Trophoblast cell (in vitro differentiated cells and primary cell): Measurements from ENCODE around the gene SPATA24.

Experiments
- DNase-seq, 2 donors: peaks; one replicate each; pipeline ENCODE4 v3.0.0-alpha.2; 2016
- H2AFZ ChIP-seq: 2 replicates; pipeline ENCODE4 v1.6.1; 2013; ENCODE audit warnings: low read length, moderate library complexity, mild to moderate bottlenecking; ENCODE audit not compliant: insufficient read depth, poor library complexity
- H2AK5ac ChIP-seq: 2 replicates; pipeline ENCODE4 v1.6.1; 2013; ENCODE audit warnings: mild to moderate bottlenecking, low read length
- H2BK120ac ChIP-seq: 2 replicates; pipeline ENCODE4 v1.6.1; 2013; ENCODE audit warnings: low read length, mild to moderate bottlenecking, moderate library complexity; ENCODE audit not compliant: insufficient read depth, poor library complexity
- H2BK12ac ChIP-seq: 2 replicates; pipeline ENCODE4 v1.6.1; 2013; ENCODE audit warnings: mild to moderate bottlenecking, low read length, moderate library complexity
- H2BK5ac ChIP-seq: 2 replicates; pipeline ENCODE4 v1.6.1; 2013; ENCODE audit warnings: low read length, low read depth, moderate library complexity, mild to moderate bottlenecking; ENCODE audit not compliant: poor library complexity
- H3K14ac ChIP-seq: 2 replicates; pipeline ENCODE4 v1.6.1; 2013; ENCODE audit warnings: mild to moderate bottlenecking, low read length
- H3K18ac ChIP-seq: 2 replicates; pipeline ENCODE4 v1.6.1; 2013; ENCODE audit warnings: mild to moderate bottlenecking, low read length
- H3K23ac ChIP-seq: 2 replicates; pipeline ENCODE4 v1.6.1; 2013; ENCODE audit warnings: low read length
- H3K27ac ChIP-seq: 2 replicates; pipeline ENCODE4 v1.5.1; 2013; ENCODE audit warnings: low read depth, mild to moderate bottlenecking, inconsistent platforms, low read length, moderate library complexity
- H3K27me3 ChIP-seq: 2 replicates; pipeline ENCODE4 v1.6.1; 2013; ENCODE audit warnings: inconsistent platforms, mild to moderate bottlenecking, low read length, moderate library complexity; ENCODE audit not compliant: insufficient read depth
- H3K36me3 ChIP-seq, 2 experiments: 1 replicate in 1 of 2; 2 replicates in 1 of 2; pipeline ENCODE4 v1.6.1; 2013; ENCODE audit warnings: low read length in 2 of 2, mild to moderate bottlenecking in 2 of 2, moderate library complexity in 1 of 2; ENCODE audit not compliant: insufficient read depth in 2 of 2, control insufficient read depth in 1 of 2
- H3K4ac ChIP-seq: 2 replicates; pipeline ENCODE4 v1.6.1; 2013; ENCODE audit warnings: low read depth, mild to moderate bottlenecking, low read length, moderate library complexity
- H3K4me1 ChIP-seq, 2 experiments: 1 replicate in 1 of 2; 2 replicates in 1 of 2; pipeline ENCODE4 v1.6.1; 2013; ENCODE audit warnings: low read length in 2 of 2, mild to moderate bottlenecking in 2 of 2, moderate library complexity in 1 of 2; ENCODE audit not compliant: insufficient read depth in 2 of 2, control insufficient read depth in 1 of 2
- H3K4me2 ChIP-seq: 2 replicates; pipeline ENCODE4 v1.6.1; 2013; ENCODE audit warnings: inconsistent platforms, mild to moderate bottlenecking, low read length, moderate library complexity
- H3K4me3 ChIP-seq: 2 replicates; pipeline ENCODE4 v1.5.1; 2013; ENCODE audit warnings: mild to moderate bottlenecking, low read depth, low read length, inconsistent platforms
- H3K79me1 ChIP-seq: one replicate; pipeline ENCODE4 v1.6.1; 2013; ENCODE audit warnings: low read length
- H3K79me2 ChIP-seq: 2 replicates; pipeline ENCODE4 v1.6.1; 2013; ENCODE audit warnings: low read length, mild to moderate bottlenecking; ENCODE audit not compliant: control insufficient read depth, insufficient read depth, poor library complexity
- H3K9ac ChIP-seq: 2 replicates; pipeline ENCODE4 v1.6.1; 2013; ENCODE audit warnings: mild to moderate bottlenecking, low read length
- H3K9me3 ChIP-seq: 2 replicates; pipeline ENCODE4 v1.6.1; 2013; ENCODE audit warnings: low read depth, mild to moderate bottlenecking, control low read depth, inconsistent platforms, low read length; ENCODE audit not compliant: insufficient read depth
- H4K12ac ChIP-seq: 2 replicates; pipeline ENCODE4 v1.6.1; 2013; ENCODE audit warnings: low read depth, mild to moderate bottlenecking, low read length, moderate library complexity
- H4K8ac ChIP-seq: 2 replicates; pipeline ENCODE4 v1.6.1; 2013; ENCODE audit warnings: low read depth, mild to moderate bottlenecking, low read length, moderate library complexity
- H4K91ac ChIP-seq: one replicate; pipeline ENCODE4 v1.6.1; 2013; ENCODE audit warnings: low read depth, mild to moderate bottlenecking, low read length, moderate library complexity
- WGBS: extraction: QIAGEN DNeasy Blood & Tissue Kit; methylation state at CpG from one replicate; pipeline ENCODE4 v1.1.7; 2013; ENCODE audit warnings: missing lambda C conversion rate; ENCODE audit not compliant: insufficient read length, insufficient coverage; ENCODE audit errors: extremely low coverage; 5-methylcytosine and 5-hydroxymethylcytosine counted together

SPATA24 gene

DNA sequence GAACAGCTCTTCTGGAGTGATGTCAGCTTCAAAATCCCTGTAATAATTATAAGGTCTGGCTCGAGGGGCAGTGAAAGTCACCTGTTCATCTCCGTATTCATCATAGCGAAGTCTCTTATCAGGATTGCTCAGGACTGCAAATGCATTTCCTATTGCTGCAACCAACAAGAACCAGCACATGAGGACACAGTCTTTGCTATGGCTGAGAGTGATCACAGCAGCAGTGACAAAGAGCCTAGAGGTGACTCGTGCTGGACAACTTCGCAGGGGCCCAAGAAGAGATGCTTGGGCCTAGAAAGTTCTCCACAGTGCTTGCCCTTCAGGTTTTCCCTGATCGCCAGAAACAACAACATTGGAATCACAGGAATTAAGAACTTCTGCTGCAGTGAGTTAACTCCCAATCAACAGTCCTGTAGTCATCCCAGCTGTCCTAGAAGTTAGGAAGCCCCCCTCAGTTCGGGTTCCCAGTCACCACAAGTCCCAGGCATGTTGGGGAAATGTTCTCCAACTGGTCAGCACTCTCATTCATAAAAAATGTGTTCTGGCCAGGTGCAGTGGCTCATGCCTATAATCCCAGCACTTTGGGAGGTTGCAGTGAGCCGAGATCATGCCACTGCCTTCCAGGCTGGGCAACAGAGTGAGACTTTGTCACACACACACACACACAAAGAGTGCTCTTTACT, 22.5 kb upstream of the SPATA24 start:
- Histone ChIP-seq H4K8ac (no peak overlapping the region), H3K36me3 (peaks cover 2 to 6% of the 10 kb centered on the region in 2 experiments), H2BK120ac (no peak overlapping the region), H3K4ac (no peak overlapping the region), H3K9ac (no peak overlapping the region), H3K18ac (no peak overlapping the region), H3K27me3 (no peaks in the 10 kb centered on the region), H3K4me2 (no peak overlapping the region), H3K4me1 (peaks cover 3 to 5% of the 10 kb centered on the region in 2 experiments), H3K9me3 (no peaks in the 10 kb centered on the region), H4K12ac (no peak overlapping the region), H4K91ac (no peak overlapping the region), H2BK5ac (no peak overlapping the region), H3K27ac (no peak overlapping the region), H2BK12ac (no peak overlapping the region), H3K23ac (no peak overlapping the region), H3K4me3 (no peak overlapping the region), H2AK5ac (no peak overlapping the region), H2AFZ (no peak overlapping the region), H3K79me2 (no peaks in the 10 kb centered on the region), H3K14ac (no peak overlapping the region), H3K79me1 (no peaks in the 10 kb centered on the region)
- peak; percentile 33 to 53 for DNase-seq
- WGBS = no CpG with 5 or more reads among the region's 8 CpGs

DNA sequence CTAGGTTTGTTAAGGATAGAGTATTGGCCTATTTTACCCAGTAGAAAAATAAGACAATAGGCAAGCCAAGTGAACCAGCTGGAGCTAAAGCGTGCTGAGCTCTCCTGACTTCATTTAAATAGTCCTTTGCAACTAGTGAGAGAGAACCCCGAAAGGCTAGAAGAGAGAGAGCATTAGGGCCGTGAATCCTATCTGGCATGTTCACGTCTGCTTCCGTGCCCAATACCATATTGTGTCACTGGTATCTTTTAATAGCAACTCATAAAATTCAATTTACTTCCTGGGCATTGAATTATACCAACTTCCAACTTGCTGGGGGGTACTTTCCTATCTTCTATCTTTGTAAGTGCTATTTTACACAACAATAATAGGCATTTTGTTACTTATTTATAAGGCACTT, 21.6 kb upstream of the SPATA24 start:
- no CpG with 5 or more reads among the region's 5 CpGs for WGBS
- Histone ChIP-seq H3K14ac (no peak overlapping the region), H3K36me3 (peaks cover 2 to 6% of the 10 kb centered on the region in 2 experiments)

DNA sequence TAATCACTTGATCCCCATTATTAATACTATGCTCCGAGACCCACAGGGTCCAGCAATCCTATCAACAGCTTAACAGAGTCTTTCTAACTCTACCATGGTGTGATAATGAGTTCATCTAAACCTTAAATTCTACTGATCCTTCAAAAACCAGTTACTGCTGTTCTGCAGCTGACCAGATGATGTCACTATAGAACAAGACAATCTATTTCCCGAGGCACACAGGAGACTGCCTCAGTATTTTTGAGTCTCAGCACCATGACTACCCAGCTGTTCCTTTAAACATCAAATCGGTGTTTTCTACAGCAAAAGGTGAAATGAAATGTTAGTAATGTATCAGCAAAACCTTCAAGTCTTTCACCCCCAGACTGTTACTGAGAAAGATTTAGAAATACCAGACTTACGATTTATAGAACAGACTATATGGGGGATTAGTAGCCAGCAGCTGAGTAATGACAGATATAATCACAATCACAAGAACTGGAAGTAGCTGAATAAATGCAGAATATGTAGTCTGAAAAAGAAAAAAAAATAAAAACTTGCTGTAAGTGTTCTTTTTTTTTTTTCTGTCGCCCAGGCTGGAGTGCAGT, 18.5 kb upstream of the SPATA24 start:
- no peak overlapping the region for H3K18ac ChIP-seq
- H2AFZ ChIP-seq = no peak overlapping the region
- no peaks in the 10 kb centered on the region for H3K9me3 ChIP-seq
- no peak overlapping the region for H4K12ac ChIP-seq
- no CpG with 5 or more reads among the region's 5 CpGs for WGBS
- H2BK120ac ChIP-seq = no peak overlapping the region
- H4K91ac ChIP-seq = no peak overlapping the region
- peaks cover 3 to 5% of the 10 kb centered on the region in 2 experiments for H3K36me3 ChIP-seq
- H3K4me2 ChIP-seq = no peak overlapping the region
- H2BK5ac ChIP-seq = no peak overlapping the region
- peaks cover 3 to 5% of the 10 kb centered on the region in 2 experiments for H3K4me1 ChIP-seq
- no peak overlapping the region for H4K8ac ChIP-seq
- H2AK5ac ChIP-seq = no peak overlapping the region
- no peak overlapping the region for H2BK12ac ChIP-seq
- no peak overlapping the region for H3K4me3 ChIP-seq
- no peak overlapping the region for H3K9ac ChIP-seq
- no peak overlapping the region for H3K23ac ChIP-seq
- DNase-seq = peak; percentile 56 to 87
- H3K14ac ChIP-seq = no peak overlapping the region
- H3K4ac ChIP-seq = no peak overlapping the region
- H3K79me1 ChIP-seq = no peaks in the 10 kb centered on the region
- no peaks in the 10 kb centered on the region for H3K27me3 ChIP-seq
- no peak overlapping the region for H3K27ac ChIP-seq
- H3K79me2 ChIP-seq = no peaks in the 10 kb centered on the region

More for the DNA sequence above, 21.6 kb upstream of the SPATA24 start:
- Histone ChIP-seq H3K27ac (no peak overlapping the region), H3K4me2 (no peak overlapping the region), H3K9me3 (no peaks in the 10 kb centered on the region), H3K4ac (no peak overlapping the region), H2AK5ac (no peak overlapping the region), H2BK120ac (no peak overlapping the region), H2BK12ac (no peak overlapping the region), H3K4me3 (no peak overlapping the region), H3K27me3 (no peaks in the 10 kb centered on the region), H4K91ac (no peak overlapping the region), H3K79me1 (no peaks in the 10 kb centered on the region), H4K12ac (no peak overlapping the region), H2BK5ac (no peak overlapping the region), H3K79me2 (no peaks in the 10 kb centered on the region), H3K4me1 (peaks cover 3 to 5% of the 10 kb centered on the region in 2 experiments), H3K18ac (no peak overlapping the region), H3K9ac (no peak overlapping the region), H2AFZ (no peak overlapping the region), H4K8ac (no peak overlapping the region), H3K23ac (no peak overlapping the region)
- DNase-seq = no peak

DNA sequence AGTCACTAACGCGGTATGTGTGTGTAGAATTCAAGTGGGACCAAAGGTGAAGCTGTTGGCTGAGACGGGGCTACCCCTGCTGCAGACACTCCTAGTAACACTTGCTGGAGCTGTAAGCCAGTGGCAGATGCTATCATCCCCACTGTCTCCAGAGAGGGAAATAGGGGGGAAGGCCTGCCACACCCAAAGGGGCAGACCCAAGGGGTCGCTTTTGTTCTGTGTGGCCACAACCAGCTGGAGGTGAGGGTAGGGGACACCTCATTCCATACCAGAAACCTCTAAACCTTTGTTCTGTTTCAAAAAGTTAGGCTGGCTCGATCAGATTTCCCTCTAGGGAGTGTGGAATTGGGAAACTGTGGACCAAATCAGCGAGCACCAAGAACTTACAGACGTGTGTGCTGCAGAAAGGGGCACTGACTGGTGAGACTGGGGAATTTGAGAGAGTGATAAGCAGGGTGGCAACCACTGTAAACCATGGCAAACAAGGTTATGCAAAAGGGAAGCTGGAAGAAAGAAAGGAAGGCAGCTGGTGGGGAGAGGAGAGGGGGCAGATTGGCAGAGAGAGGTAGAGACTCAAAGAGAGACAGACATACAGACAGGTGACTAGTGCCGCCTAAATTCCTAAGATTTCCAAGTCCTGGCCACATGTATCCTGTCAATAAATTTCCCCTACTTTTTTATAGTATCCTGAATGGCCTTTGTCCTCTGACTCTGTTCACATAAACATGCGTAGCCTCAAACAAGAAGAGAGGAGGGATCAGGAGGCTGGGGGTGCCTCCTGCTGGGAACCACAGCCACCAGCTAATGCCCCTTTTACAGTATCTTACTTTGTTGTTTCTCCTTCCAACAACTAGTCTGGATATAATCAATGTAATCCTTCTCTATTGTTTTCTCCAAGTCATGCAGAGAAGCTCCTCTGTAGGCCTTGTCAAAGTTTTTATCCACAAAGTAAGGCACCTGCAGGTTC, 15.6 kb upstream of the SPATA24 start:
- WGBS = no CpG with 5 or more reads among the region's 9 CpGs
- no peak overlapping the region for H4K91ac ChIP-seq
- no peak overlapping the region for H4K12ac ChIP-seq
- no peak overlapping the region for H3K18ac ChIP-seq
- no peaks in the 10 kb centered on the region for H3K9me3 ChIP-seq
- H3K27ac ChIP-seq = no peak overlapping the region
- H3K36me3 ChIP-seq = peaks cover 2 to 5% of the 10 kb centered on the region in 2 experiments
- H2BK5ac ChIP-seq = no peak overlapping the region
- no peak overlapping the region for H3K23ac ChIP-seq
- no peaks in the 10 kb centered on the region for H3K79me2 ChIP-seq
- H3K4me2 ChIP-seq = no peak overlapping the region
- H3K4me1 ChIP-seq = no peaks in the 10 kb centered on the region
- no peaks in the 10 kb centered on the region for H3K79me1 ChIP-seq
- no peak overlapping the region for H3K9ac ChIP-seq
- no peak overlapping the region for H3K4ac ChIP-seq
- no peak for DNase-seq
- H4K8ac ChIP-seq = no peak overlapping the region
- H3K27me3 ChIP-seq = no peaks in the 10 kb centered on the region
- H2BK120ac ChIP-seq = no peak overlapping the region
- no peak overlapping the region for H3K14ac ChIP-seq
- H3K4me3 ChIP-seq = no peak overlapping the region
- H2AK5ac ChIP-seq = no peak overlapping the region
- H2AFZ ChIP-seq = no peak overlapping the region
- H2BK12ac ChIP-seq = no peak overlapping the region
